GM18505 (cell line): ENCODE results near the gene OR51E1.

Experiments used
- ATAC-seq: cut with Tn5 transposase; IDR thresholded peaks from one replicate; pipeline ENCODE4 v1.9.1; 2021; ENCODE audit not compliant: unreplicated experiment
- POLR2A ChIP-seq: IDR thresholded peaks from 4 replicates; pipeline ENCODE4 v1.6.1; 2011; ENCODE audit warnings: borderline replicate concordance; ENCODE audit not compliant: insufficient read depth, insufficient read length; ENCODE audit errors: extremely low read depth

OR51E1 gene, protein sequence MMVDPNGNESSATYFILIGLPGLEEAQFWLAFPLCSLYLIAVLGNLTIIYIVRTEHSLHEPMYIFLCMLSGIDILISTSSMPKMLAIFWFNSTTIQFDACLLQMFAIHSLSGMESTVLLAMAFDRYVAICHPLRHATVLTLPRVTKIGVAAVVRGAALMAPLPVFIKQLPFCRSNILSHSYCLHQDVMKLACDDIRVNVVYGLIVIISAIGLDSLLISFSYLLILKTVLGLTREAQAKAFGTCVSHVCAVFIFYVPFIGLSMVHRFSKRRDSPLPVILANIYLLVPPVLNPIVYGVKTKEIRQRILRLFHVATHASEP

DNA sequence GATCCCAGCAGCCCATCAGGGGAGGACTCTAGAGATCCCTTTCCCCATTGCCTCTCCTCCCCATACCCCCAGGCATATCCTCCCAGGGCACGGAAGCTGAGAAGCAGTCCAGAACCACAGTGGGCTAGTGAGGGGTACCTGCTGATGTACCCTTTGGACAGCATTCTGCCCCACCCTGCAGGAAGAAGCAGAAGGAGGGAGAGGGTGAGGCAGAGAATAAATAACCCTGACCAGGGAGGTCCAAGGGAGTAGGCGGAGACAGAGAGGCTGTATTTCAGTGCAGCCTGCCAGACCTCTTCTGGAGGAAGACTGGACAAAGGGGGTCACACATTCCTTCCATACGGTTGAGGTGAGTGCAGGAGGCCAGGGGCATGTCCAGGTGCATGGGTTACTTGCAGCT is at the start of gene OR51E1:
Gene OR51E1 (plus strand): TSS at position 301 of the 400 bp plus-strand sequence. CDS start 8,545 bp downstream, outside the sequence.
- TF ChIP-seq POLR2A: no peak
- ATAC-seq: no peak

DNA sequence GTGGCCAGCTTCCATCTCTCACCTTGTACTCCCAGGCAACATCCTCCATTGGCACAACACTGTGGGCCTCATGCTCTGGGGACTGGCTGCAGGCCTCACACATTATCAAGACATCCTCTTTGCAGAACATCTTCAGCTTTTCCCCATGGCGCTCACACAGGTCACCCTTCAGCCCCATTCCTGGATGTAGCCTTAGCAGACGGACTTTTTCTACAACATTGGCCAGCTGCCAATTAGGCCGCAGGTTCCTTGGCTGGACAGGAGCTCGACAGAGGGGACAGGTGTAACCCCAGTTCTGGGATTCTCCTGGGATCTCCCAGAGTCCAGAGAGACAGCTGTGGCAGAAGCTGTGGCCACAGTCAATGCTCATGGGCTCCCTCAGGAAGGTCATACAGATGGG is 38.7 kb upstream of the OR51E1 start:
- TF ChIP-seq POLR2A: no peak
- ATAC-seq: no peak

DNA sequence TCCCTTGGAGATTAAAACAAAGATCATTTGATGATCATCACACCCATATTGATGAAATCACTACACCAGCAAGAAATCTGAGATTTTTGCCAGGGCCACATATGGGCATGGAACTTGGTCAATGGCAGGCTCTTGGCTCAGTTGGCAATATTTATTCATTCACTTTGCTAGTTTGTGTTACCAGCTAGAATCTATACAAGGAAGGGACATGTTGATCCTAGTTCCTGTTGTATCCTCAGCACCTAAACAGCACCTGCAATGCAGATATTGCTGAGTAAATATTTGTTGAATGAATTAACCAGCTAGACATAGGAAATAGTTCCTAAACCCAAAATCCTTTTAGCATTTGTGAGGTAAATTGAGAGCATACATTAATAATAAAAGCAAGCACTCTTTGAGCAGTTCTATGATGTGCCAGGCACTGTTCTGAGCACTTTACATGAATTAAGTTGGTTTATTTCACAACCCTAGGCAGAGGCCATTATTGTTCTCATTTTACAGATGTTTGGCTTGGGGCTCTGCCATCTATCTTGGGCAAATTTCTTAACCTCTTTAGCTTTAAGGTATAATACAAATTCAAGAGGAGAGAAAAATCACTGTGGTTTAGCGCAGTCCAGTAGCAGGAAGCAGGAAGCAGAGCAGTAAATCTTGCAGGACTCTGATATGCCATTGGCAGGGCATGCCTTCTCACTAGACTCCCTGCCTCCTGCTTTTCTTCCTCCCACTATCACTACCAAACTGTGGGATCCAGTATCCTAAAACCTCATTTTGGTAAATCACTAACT is 37.4 kb upstream of the OR51E1 start:
- TF ChIP-seq POLR2A: no peak
- ATAC-seq: no peak

DNA sequence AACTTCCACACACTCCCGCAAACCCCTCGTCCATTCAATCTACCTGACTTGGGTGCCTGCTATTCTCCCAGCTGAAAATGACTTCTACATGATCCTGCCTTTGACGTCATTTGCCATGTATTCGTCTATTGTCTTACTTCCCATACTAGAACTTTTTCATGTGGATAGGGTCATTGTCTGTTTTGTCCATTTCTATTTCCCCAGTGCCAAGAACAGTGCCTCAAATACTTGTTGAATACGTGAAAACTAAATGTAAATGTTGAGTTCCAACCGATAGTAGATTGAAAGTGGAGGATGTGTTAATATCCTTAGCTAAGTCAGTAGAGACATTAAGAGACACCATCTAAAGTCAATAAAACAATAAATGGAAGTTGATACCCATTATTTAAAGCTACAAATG is 36.7 kb upstream of the OR51E1 start:
- no peak for TF ChIP-seq POLR2A
- no peak for ATAC-seq

DNA sequence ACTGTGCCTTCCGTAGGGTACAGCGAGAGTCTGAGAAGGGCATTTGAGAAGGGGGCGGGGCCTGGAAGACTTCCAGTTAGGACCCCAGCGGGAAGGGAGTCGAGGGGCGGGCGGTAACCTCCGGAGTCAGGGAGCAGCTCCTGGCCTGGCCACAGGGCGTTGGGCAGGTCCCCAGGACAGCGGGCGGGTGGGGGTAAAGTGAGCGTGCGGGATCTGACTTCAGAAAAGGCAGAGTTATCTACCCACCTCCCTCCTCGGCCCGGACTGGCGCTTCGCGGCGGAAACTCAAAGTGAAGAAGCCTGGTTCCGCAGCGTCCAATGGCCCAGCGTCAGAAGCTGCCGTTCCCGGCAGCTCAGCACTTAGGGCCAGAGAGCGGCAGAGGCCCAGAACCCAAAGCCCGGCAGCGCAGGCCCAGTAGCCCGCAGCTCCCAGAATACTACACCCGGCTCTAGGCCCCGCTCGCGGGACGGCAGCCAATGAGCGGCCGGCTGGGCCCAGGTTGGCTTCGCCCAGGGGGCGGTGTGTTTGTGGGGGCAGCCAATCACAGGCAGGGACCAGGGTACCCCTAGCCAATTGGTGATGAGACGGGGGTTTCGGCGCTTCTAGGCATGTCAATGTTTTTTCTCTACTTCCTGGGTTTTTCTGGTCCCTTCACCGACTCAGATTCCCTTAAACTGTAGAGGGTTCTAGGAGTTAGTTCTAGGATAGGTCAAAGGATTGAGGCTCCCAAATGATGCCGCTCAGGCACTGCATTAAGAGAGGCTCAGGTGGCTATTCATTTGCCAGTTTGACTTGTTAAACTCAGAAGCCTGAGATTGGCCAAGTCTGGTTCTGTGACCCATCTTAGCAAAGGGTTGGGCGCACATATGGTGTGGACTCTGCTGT is 35.8 kb upstream of the OR51E1 start, which contains the start of gene TRIM68:
Gene TRIM68 (minus strand): TSS at position 451 of the 886 bp plus-strand sequence. CDS start 2,727 bp downstream, outside the sequence.
- peak; percentile 83 for TF ChIP-seq POLR2A
- ATAC-seq: peak; percentile 100

DNA sequence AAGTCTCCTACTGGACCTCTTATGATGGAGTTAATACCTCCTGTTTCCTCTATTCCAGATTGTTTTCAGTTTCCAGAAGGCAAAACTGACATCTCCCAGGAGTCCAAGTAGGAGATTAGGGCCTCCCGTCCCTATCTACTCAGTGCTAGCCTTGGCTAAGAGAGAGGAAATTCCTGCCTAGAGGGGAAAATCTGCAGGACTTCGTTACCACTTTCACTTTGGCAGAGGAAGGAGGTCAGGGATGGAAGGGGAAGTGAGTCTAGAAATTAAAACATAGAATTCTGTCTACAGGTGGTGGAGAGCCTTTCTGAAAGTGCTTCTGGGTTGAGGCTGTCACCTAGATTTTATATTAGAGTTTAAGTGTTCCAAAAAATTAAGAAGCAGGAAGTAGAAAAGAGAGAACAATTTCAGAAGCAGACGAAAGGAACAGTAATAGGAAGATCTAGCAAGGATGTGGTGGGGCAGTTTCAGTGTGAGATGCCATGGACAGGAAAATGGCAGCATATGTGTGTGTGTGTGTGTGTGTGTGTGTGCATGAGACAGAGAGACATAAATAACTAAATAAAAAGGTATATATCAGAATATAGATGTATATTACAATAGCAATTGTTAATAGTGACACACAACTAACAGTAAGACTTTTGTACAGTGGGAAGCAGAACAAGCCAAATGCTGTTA is 33.4 kb upstream of the OR51E1 start:
- ATAC-seq: no peak
- no peak for TF ChIP-seq POLR2A

DNA sequence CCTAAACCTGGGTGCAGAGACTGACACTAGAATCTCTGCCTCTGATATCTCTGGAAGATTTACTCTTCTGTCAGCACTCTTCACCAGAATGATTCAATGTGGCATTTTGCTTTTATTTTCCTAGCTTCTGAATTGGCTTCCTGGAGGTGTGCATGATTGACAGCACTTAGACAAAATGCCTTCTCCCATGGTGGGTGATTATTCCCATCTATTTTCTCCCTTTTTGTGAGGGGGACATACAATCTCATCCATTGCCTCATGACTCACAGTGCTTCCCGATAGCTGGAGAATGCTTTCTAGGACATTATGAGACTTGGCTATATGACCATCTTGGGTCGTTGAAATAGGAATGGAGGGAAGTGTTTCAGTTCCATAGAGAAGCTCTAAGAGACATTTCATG is 31.8 kb upstream of the OR51E1 start:
- no peak for ATAC-seq
- no peak for TF ChIP-seq POLR2A

DNA sequence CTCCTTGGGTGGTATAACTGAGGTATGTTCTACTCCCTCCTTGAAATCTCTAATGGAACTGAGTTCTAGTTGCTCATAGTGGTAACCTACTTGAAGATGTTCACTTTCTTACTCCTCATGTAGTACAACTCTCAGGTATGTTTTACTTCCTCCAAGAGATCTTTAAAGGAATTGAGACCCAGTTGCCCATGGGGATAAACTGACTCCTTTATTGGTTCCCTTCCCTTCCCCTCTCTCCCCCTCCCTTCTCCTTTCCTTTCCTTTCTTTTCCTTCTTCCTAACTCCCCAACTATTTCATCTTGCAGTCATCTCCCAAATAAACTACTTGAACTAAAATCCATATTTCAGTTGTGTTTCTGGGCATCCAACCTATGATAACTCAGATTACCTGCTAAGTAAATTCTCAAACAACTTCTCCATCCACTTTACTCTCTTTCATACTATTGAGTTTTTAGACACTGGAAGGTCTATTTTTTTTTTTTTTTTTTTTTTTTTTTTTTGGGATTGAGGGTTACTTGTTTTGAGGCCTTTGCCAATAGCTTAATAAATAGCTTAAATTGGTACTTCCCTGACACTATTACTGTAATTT is 27.8 kb upstream of the OR51E1 start:
- no peak for ATAC-seq
- TF ChIP-seq POLR2A: no peak

DNA sequence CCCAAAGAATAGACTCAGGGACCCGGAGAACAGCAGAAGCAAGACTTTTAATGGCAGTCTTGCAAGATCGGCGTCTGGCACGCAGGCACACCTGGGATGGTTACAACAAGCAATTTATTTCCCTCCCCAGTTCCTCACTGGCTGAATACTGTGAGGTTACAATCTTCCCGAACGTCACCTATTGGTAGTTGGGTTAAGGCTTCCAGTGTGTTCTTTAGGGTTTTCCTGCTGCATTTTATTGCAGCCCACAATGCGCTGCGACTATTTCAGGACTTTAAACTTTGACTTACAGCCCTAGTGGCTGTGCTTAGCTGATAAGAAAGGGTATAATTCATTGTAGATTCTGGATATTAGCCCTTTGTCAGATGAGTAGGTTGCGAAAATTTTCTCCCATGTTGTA is 24.3 kb upstream of the OR51E1 start:
- TF ChIP-seq POLR2A: no peak
- ATAC-seq: no peak

DNA sequence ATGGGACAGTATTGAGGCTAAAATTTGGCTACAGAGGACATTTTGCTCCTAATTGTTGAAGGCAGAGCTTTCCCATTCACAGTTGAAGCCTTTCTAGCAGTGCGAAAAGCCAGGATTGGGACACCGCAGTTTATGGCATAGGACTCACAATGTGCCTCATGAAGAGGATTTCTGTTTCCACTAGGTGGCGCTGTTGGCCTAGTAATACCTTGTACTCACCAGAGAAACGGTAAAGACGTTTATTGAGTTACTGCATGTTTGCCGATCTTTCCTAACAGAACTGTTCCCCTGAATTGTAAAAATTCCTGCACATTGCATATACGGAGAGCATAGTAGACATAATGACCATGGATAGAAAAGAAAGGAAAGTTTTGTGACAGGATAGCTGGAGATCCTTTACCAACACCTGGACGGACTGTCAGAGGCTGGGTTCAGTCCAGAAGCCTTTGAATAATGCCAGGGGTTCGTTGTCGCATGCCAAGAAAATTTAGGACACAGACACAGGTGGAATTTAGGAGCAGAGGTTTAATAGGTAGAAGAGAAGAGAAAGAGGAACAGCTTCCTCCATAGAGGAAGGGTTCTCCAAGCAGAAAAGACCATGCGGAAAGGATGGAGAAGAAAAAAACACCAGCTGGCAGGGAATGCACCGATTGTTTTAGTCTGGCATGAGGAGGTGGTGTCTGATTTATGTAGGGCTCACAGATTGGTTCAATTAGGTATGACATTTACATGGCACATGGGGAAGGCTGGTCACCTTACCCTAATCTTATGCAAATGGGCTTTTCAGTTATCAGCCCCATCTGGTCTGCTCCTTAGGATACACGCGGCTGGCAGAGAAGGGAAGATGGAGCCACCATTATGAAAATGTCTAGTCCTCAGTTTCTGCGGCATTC is 17.3 kb upstream of the OR51E1 start:
- ATAC-seq: no peak
- TF ChIP-seq POLR2A: no peak

DNA sequence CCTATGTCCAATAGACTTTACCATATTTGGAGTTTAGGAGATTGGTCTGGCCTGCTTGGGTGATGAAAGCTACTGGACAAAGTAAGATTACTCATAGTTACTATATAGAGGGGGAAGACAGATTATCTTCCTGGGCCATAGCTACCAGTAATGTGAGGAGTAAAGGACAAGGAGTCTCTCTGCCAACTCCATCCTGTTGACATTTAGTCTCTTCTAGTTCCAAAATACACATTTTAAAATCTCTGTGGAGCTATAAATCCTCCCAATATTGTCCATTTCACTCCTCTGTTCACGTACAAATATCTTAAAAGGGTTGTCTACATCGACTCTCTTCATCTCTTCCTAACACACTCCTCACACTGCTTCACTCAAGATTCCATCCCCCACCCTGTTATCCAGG is 7.6 kb upstream of the OR51E1 start:
- no peak for ATAC-seq

More for the DNA sequence above, 7.6 kb upstream of the OR51E1 start:
- no peak for TF ChIP-seq POLR2A
